ENCODE measurements around the gene RNF169. TPM values are rescaled to one million over a fixed set of nuclear protein-coding genes. Genes with fewer than 3 reads are reported as not detected.

The RNF169 gene
- total RNA-seq, 4 donors from 2014 or later, result 18.8 to 26.4 (median 21.2) TPM

- DNase-seq (ENCODE audit: low spot score in 2 of 2), result no peak
- Histone ChIP-seq H3K4me1 (no peaks in the 10 kb centered on the region), H3K27ac (no peak overlapping the region), H3K27me3 (no peaks in the 10 kb centered on the region), H3K4me3 (no peak overlapping the region), H3K36me3 (peaks cover 85% of the 10 kb centered on the region), H3K9me3 (no peaks in the 10 kb centered on the region)
- WGBS, result 93% methylated on average over 5 of the region's 5 CpGs
- TF ChIP-seq EP300 (IDR thresholded peaks at IDR 0.05) (no peak), CTCF (IDR thresholded peaks at IDR 0.05) (no peak), POLR2AphosphoS5 (IDR thresholded peaks at IDR 0.05) (no peak), POLR2A (IDR thresholded peaks at IDR 0.05) (no peak)
Measured at GRCh38 chr11:74845978-74846517, 97.4 kb downstream of the RNF169 start.

GRCh38 chr11:74846770-74847169, 98.1 kb downstream of the RNF169 start:
- Histone ChIP-seq H3K4me1 (no peaks in the 10 kb centered on the region), H3K27ac (no peak overlapping the region), H3K36me3 (peaks cover 87% of the 10 kb centered on the region), H3K4me3 (no peak overlapping the region), H3K9me3 (no peaks in the 10 kb centered on the region), H3K27me3 (no peaks in the 10 kb centered on the region)
- 89% methylated on average over 2 of the region's 2 CpGs for WGBS
- no peak for TF ChIP-seq POLR2A (IDR thresholded peaks at IDR 0.05)
- no peak for TF ChIP-seq CTCF (IDR thresholded peaks at IDR 0.05)
- TF ChIP-seq POLR2AphosphoS5 (IDR thresholded peaks at IDR 0.05), result no peak
- no peak for TF ChIP-seq EP300 (IDR thresholded peaks at IDR 0.05)
- no peak for DNase-seq (ENCODE audit: low spot score in 2 of 2)

GRCh38 chr11:74847395-74847794, 98.7 kb downstream of the RNF169 start:
- Histone ChIP-seq H3K4me3 (no peak overlapping the region), H3K27me3 (no peaks in the 10 kb centered on the region), H3K36me3 (peaks cover 87% of the 10 kb centered on the region), H3K27ac (no peak overlapping the region), H3K9me3 (no peaks in the 10 kb centered on the region), H3K4me1 (no peaks in the 10 kb centered on the region)
- no peak for TF ChIP-seq CTCF (IDR thresholded peaks at IDR 0.05)
- TF ChIP-seq EP300 (IDR thresholded peaks at IDR 0.05), result no peak
- no peak for TF ChIP-seq POLR2A (IDR thresholded peaks at IDR 0.05)
- TF ChIP-seq POLR2AphosphoS5 (IDR thresholded peaks at IDR 0.05), result no peak
- WGBS, result 82% methylated on average over 1 of the region's 1 CpG
- DNase-seq (ENCODE audit: low spot score in 2 of 2), result no peak

GRCh38 chr11:74847895-74848294, 99.2 kb downstream of the RNF169 start:
- Histone ChIP-seq H3K36me3 (peaks cover 87% of the 10 kb centered on the region), H3K9me3 (no peaks in the 10 kb centered on the region), H3K4me1 (no peaks in the 10 kb centered on the region), H3K27me3 (no peaks in the 10 kb centered on the region), H3K27ac (no peak overlapping the region), H3K4me3 (no peak overlapping the region)
- WGBS, result 100% methylated on average over 1 of the region's 6 CpGs
- no peak for TF ChIP-seq POLR2AphosphoS5 (IDR thresholded peaks at IDR 0.05)
- TF ChIP-seq CTCF (IDR thresholded peaks at IDR 0.05), result no peak
- no peak for TF ChIP-seq POLR2A (IDR thresholded peaks at IDR 0.05)
- TF ChIP-seq EP300 (IDR thresholded peaks at IDR 0.05), result no peak
- DNase-seq (ENCODE audit: low spot score in 2 of 2), result no peak

- Histone ChIP-seq H3K27ac (no peak overlapping the region), H3K4me1 (no peaks in the 10 kb centered on the region), H3K4me3 (no peak overlapping the region), H3K27me3 (no peaks in the 10 kb centered on the region), H3K9me3 (no peaks in the 10 kb centered on the region), H3K36me3 (peaks cover 72% of the 10 kb centered on the region)
- TF ChIP-seq EP300 (IDR thresholded peaks at IDR 0.05), result no peak
- no peak for TF ChIP-seq POLR2A (IDR thresholded peaks at IDR 0.05)
- TF ChIP-seq CTCF (IDR thresholded peaks at IDR 0.05), result no peak
- no peak for TF ChIP-seq POLR2AphosphoS5 (IDR thresholded peaks at IDR 0.05)
- DNase-seq (ENCODE audit: low spot score in 2 of 2), result no peak
- 81% methylated on average over 7 of the region's 7 CpGs for WGBS
Measured at GRCh38 chr11:74849525-74850391, 101.1 kb downstream of the RNF169 start.

Data from suprapubic skin (tissue), 4 donors.